DND-41 (cell line): ENCODE measurements around the gene RPS27L.

Source experiments
- ATAC-seq: fragments of 200-7000 bp; cut with Tn5 transposase; 3 replicates; pipeline ENCODE4 v1.9.1; 2021; ENCODE audit warnings: low read depth; ENCODE audit not compliant: insufficient read depth
- DNase-seq: peaks from one replicate; pipeline ENCODE4 v3.0.0-alpha.2; 2020
- H2AFZ ChIP-seq: 2 replicates; pipeline ENCODE4 v1.6.0; 2012; ENCODE audit warnings: low read depth, low read length
- H3K27ac ChIP-seq: 2 replicates; pipeline ENCODE4 v1.5.1; 2012; ENCODE audit warnings: low read length, inconsistent platforms
- H3K27me3 ChIP-seq: fragments of 200-600 bp; sonication (generic); 2 replicates; pipeline ENCODE4 v1.6.0; 2012; ENCODE audit warnings: low read length, mild to moderate bottlenecking, inconsistent platforms; ENCODE audit not compliant: insufficient read depth, poor library complexity
- H3K36me3 ChIP-seq: 2 replicates; pipeline ENCODE4 v1.5.1; 2012; ENCODE audit warnings: low read length, inconsistent platforms; ENCODE audit not compliant: insufficient read depth
- H3K4me1 ChIP-seq: 2 replicates; pipeline ENCODE4 v1.5.1; 2012; ENCODE audit warnings: mild to moderate bottlenecking, low read length; ENCODE audit not compliant: insufficient read depth
- H3K4me2 ChIP-seq: 2 replicates; pipeline ENCODE4 v1.6.0; 2012; ENCODE audit warnings: mild to moderate bottlenecking, moderate library complexity, low read length, inconsistent platforms; ENCODE audit not compliant: insufficient read depth
- H3K4me3 ChIP-seq, 2 experiments: fragments of 200-600 bp in 1 of 2; shearing (Covaris generic) in 1 of 2; 2 replicates each; pipeline ENCODE4 v1.5.1; 2012 to 2016; ENCODE audit warnings: inconsistent platforms in 2 of 2, low read length in 2 of 2, mild to moderate bottlenecking in 2 of 2, low read depth in 1 of 2, moderate library complexity in 1 of 2
- H3K79me2 ChIP-seq: 2 replicates; pipeline ENCODE4 v1.6.0; 2012; ENCODE audit warnings: low read length, inconsistent platforms; ENCODE audit not compliant: insufficient read depth
- H3K9ac ChIP-seq: 2 replicates; pipeline ENCODE4 v1.6.0; 2012; ENCODE audit warnings: low read depth, mild to moderate bottlenecking, inconsistent platforms, low read length, moderate library complexity
- H3K9me3 ChIP-seq: 2 replicates; pipeline ENCODE4 v1.5.1; 2012; ENCODE audit warnings: low read length, moderate library complexity, mild to moderate bottlenecking, inconsistent platforms; ENCODE audit not compliant: insufficient read depth, severe bottlenecking
- H4K20me1 ChIP-seq: 2 replicates; pipeline ENCODE4 v1.6.0; 2012; ENCODE audit warnings: low read length; ENCODE audit not compliant: insufficient read depth
- CTCF ChIP-seq: IDR thresholded peaks from 2 replicates; pipeline ENCODE4 v1.5.1; 2012; ENCODE audit warnings: borderline replicate concordance, low read length, moderate library complexity, mild to moderate bottlenecking; ENCODE audit not compliant: poor library complexity, severe bottlenecking; ENCODE audit errors: extremely low read depth
- EZH2 ChIP-seq: IDR thresholded peaks from 3 replicates; pipeline ENCODE4 v1.6.1; 2012; ENCODE audit warnings: borderline replicate concordance, low read depth, mild to moderate bottlenecking, moderate library complexity, low read length, inconsistent platforms; ENCODE audit not compliant: severe bottlenecking

RPS27L gene

GRCh38 chr15:63160638-63161037 is 3.4 kb upstream of the RPS27L start:
- Histone ChIP-seq H4K20me1 (no peaks in the 10 kb centered on the region), H3K4me2 (no peak overlapping the region)

DNA sequence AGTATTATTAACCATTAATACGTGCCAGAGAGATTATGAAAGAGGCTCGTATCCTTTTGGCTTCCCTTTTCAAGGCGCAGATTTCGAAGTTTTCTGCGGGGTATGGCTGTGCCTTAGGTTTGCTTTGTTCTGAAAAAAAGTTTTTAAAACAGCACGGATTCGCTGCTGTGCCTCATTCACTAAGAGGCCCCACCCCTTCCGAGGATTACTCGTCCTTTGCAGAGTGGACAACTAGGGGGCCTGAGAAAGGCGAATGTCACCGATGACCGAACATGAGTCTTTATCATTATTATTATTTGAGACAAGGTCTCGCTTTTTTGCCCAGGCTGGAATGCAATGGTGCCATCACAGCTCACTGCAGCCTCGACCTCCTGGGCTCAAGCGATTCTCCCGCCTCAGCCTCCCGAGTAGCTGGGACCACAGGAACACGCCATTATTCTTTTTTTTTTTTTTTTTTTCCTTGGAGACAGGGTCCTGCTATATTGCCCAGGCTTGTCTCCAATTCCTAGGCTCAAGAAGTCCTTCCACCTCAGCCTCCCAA is 684 bp upstream of the RPS27L start:
- Histone ChIP-seq H3K9ac (peak overlapping the region; percentile 78), H3K27me3 (no peaks in the 10 kb centered on the region), H3K4me1 (peaks cover 22% of the 10 kb centered on the region), H3K79me2 (peaks cover 13% of the 10 kb centered on the region; the same call in 1 of the 2 replicates), H4K20me1 (no peaks in the 10 kb centered on the region), H3K9me3 (no peaks in the 10 kb centered on the region), H3K27ac (peak overlapping the region; percentile 86), H3K4me2 (peak overlapping the region; percentile 63), H3K4me3 (peak overlapping the region; percentile 23 to 82; a peak in 3 of 4 replicates), H3K36me3 (peaks cover under 1% of the 10 kb centered on the region; the same call in 1 of the 2 replicates), H2AFZ (peak overlapping the region; percentile 91)
- DNase-seq (peak; percentile 18), ATAC-seq (0 out of 3 replicates have a peak, but pooled peaks have one; percentile 6)
- TF ChIP-seq EZH2 (no peak), CTCF (no peak)

More at GRCh38 chr15:63160638-63161037, 3.4 kb upstream of the RPS27L start:
- peaks cover 18% of the 10 kb centered on the region for H3K4me1 ChIP-seq
- H3K27ac ChIP-seq, result no peak overlapping the region
- DNase-seq, result no peak
- H3K4me3 ChIP-seq, result no peak overlapping the region
- TF ChIP-seq EZH2 (no peak), CTCF (no peak)
- H3K36me3 ChIP-seq, result no peaks in the 10 kb centered on the region
- no peak for ATAC-seq
- no peaks in the 10 kb centered on the region for H3K27me3 ChIP-seq
- H3K9ac ChIP-seq, result no peak overlapping the region
- no peak overlapping the region for H2AFZ ChIP-seq
- no peaks in the 10 kb centered on the region for H3K9me3 ChIP-seq
- H3K79me2 ChIP-seq, result peaks cover 13% of the 10 kb centered on the region; the same call in 1 of the 2 replicates

- no peak for TF ChIP-seq EZH2
- TF ChIP-seq CTCF, result no peak
- Histone ChIP-seq H3K4me1 (peaks cover 22% of the 10 kb centered on the region), H3K4me2 (peak overlapping the region; percentile 63), H3K9me3 (no peaks in the 10 kb centered on the region), H3K4me3 (peak overlapping the region; percentile 23 to 82; a peak in 3 of 4 replicates), H3K9ac (peak overlapping the region; percentile 78), H3K36me3 (peaks cover 3% of the 10 kb centered on the region; the same call in 1 of the 2 replicates), H3K27me3 (no peaks in the 10 kb centered on the region), H3K27ac (peak overlapping the region; percentile 86), H4K20me1 (no peaks in the 10 kb centered on the region), H2AFZ (peak overlapping the region; percentile 91), H3K79me2 (peaks cover 13% of the 10 kb centered on the region; the same call in 1 of the 2 replicates)
- ATAC-seq (no peak), DNase-seq (no peak)
Observed at GRCh38 chr15:63156755-63157117, 541 bp downstream of the RPS27L start.
